Glutamatergic neuron (in vitro differentiated cells): ENCODE data around the gene CNTN6. TPM values are rescaled to one million over a fixed set of nuclear protein-coding genes. Genes with fewer than 3 reads are reported as not detected.

Source experiments
- DNase-seq: peaks from one replicate; pipeline ENCODE4 v3.0.0; 2022
- H3K27ac Mint-ChIP-seq: one replicate; pipeline ENCODE4 v1.8.0; 2020; ENCODE audit warnings: mild to moderate bottlenecking, mixed read lengths, inconsistent platforms; ENCODE audit not compliant: unreplicated experiment
- H3K27me3 Mint-ChIP-seq: one replicate; pipeline ENCODE4 v1.8.0; 2020; ENCODE audit warnings: mild to moderate bottlenecking, moderate library complexity, mixed read lengths, inconsistent platforms; ENCODE audit not compliant: unreplicated experiment
- H3K36me3 Mint-ChIP-seq: one replicate; pipeline ENCODE4 v1.8.0; 2020; ENCODE audit warnings: mild to moderate bottlenecking, mixed read lengths, inconsistent platforms; ENCODE audit not compliant: unreplicated experiment
- H3K4me1 Mint-ChIP-seq: one replicate; pipeline ENCODE4 v1.8.0; 2020; ENCODE audit warnings: mild to moderate bottlenecking, low read depth, mixed read lengths, inconsistent platforms; ENCODE audit not compliant: unreplicated experiment
- H3K4me3 Mint-ChIP-seq: one replicate; pipeline ENCODE4 v1.8.0; 2020; ENCODE audit warnings: mild to moderate bottlenecking, mixed read lengths, inconsistent platforms; ENCODE audit not compliant: unreplicated experiment
- H3K9me3 Mint-ChIP-seq: one replicate; pipeline ENCODE4 v1.8.0; 2020; ENCODE audit warnings: mild to moderate bottlenecking, moderate library complexity, mixed read lengths, inconsistent platforms; ENCODE audit not compliant: unreplicated experiment
- total RNA-seq: library from RNA; stranded (reverse); fragmentation: NEBNext Ultra II Directional; extraction: Animal tissue kit (Norgen Biotek cat#: 25700); gene quantifications from one replicate; pipeline ENCODE4 v1.2.1, GENCODE V29; 2021; ENCODE audit not compliant: unreplicated experiment
- TF ChIP-seq, protein P1 (sequence below): fragments of 200-600 bp; sonication (generic); IDR thresholded peaks from one replicate; pipeline ENCODE4 v1.5.0; 2021; ENCODE audit not compliant: partially characterized antibody, unreplicated experiment

Gene CNTN6
- total RNA-seq, 1 donor from 2014 or later, result 23.2 TPM

DNA sequence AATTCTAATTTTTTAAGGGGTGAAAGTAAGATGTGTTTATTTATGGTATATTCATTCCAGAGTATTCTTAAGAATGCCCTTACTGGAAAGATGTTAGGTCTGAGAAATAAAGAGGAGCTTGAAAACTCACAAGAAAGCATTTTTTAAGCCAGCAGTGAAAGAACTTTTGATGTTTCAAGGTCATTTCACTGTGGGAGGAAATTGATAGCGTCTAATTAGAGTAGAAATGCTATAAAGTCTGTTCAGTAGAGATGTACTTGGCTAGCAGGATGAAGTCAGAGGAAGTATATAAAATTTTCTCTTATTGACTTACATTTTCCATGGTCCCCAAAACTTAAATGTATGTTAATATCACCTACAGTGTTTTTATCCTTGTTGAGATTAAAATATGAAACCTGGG is 354.6 kb downstream of the CNTN6 start:
- Mint-ChIP-seq H3K4me1 (no peaks in the 10 kb centered on the region), H3K36me3 (no peaks in the 10 kb centered on the region), H3K27me3 (no peaks in the 10 kb centered on the region), H3K9me3 (no peaks in the 10 kb centered on the region), H3K4me3 (no peak overlapping the region), H3K27ac (no peak overlapping the region)
- no peak for DNase-seq
- TF ChIP-seq, protein P1, sequence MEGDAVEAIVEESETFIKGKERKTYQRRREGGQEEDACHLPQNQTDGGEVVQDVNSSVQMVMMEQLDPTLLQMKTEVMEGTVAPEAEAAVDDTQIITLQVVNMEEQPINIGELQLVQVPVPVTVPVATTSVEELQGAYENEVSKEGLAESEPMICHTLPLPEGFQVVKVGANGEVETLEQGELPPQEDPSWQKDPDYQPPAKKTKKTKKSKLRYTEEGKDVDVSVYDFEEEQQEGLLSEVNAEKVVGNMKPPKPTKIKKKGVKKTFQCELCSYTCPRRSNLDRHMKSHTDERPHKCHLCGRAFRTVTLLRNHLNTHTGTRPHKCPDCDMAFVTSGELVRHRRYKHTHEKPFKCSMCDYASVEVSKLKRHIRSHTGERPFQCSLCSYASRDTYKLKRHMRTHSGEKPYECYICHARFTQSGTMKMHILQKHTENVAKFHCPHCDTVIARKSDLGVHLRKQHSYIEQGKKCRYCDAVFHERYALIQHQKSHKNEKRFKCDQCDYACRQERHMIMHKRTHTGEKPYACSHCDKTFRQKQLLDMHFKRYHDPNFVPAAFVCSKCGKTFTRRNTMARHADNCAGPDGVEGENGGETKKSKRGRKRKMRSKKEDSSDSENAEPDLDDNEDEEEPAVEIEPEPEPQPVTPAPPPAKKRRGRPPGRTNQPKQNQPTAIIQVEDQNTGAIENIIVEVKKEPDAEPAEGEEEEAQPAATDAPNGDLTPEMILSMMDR, result no peak

DNA sequence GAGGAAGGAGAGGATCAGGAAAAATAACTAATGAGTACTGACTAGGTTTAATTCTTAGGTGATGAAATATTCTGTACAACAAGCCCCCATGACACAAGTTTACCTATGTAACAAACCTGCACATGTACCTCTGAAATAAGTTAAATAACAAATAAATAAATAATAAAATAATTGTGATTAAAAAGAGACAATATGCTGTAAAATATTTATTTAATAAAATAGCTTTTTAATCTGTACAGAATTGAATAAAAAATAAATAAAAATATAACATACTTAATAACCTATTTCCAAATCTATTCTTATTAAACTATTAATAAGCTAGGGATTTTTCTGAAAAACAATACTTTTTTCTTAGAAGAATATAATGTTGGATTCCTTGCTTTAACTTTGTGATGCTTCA is 355.6 kb downstream of the CNTN6 start:
- H3K27ac Mint-ChIP-seq, result no peak overlapping the region

More for the DNA sequence above, 355.6 kb downstream of the CNTN6 start:
- Mint-ChIP-seq H3K27me3 (no peaks in the 10 kb centered on the region), H3K36me3 (no peaks in the 10 kb centered on the region), H3K9me3 (no peaks in the 10 kb centered on the region), H3K4me3 (no peak overlapping the region), H3K4me1 (no peaks in the 10 kb centered on the region)
- no peak for DNase-seq
- TF ChIP-seq, protein P1, result no peak
